GM10248 (cell line): ENCODE measurements around the gene THUMPD1.
"Not testable (repeated sequence)": the region's sequence is repeated elsewhere in the genome, so short reads cannot be mapped to it uniquely, and the experiment has no call there.

ENCODE experiments used
- CTCF ChIA-PET: fragments of 300-600 bp; sonication (Branson Sonifier 250); formaldehyde crosslinking; extraction: SDS; loops from one replicate; lab custom pipeline; 2021; ENCODE audit warnings: antibody characterized with exemption; lab: Yijun Ruan, JAX
- POLR2A ChIA-PET: fragments of 350-650 bp; sonication (Branson Sonifier 250); formaldehyde crosslinking; extraction: SDS; loops from one replicate; lab custom pipeline; 2020; ENCODE audit warnings: antibody characterized with exemption; lab: Yijun Ruan, JAX
- DNase-seq: peaks from one replicate; pipeline ENCODE4 v3.0.0; 2012; ENCODE audit errors: extremely low spot score
- TF ChIP-seq, protein P1 (sequence below): IDR thresholded peaks from 2 replicates; pipeline ENCODE4 v1.5.1; 2012; ENCODE audit warnings: mild to moderate bottlenecking, low read depth; ENCODE audit errors: extremely low read depth, missing control alignments, control extremely low read depth

THUMPD1 gene

GRCh38 chr16:20773679-20774078, 32.1 kb upstream of the THUMPD1 start:
- CTCF ChIA-PET: interaction anchor here (1.3 to 6.7 kb wide), 4 partner anchors 8 to 311 kb away, joined by 3 to 53 read pairs (median 4); no protein-coding TSS in a partner anchor
- POLR2A ChIA-PET: no interaction called here
- no peak for DNase-seq
- TF ChIP-seq, protein P1, sequence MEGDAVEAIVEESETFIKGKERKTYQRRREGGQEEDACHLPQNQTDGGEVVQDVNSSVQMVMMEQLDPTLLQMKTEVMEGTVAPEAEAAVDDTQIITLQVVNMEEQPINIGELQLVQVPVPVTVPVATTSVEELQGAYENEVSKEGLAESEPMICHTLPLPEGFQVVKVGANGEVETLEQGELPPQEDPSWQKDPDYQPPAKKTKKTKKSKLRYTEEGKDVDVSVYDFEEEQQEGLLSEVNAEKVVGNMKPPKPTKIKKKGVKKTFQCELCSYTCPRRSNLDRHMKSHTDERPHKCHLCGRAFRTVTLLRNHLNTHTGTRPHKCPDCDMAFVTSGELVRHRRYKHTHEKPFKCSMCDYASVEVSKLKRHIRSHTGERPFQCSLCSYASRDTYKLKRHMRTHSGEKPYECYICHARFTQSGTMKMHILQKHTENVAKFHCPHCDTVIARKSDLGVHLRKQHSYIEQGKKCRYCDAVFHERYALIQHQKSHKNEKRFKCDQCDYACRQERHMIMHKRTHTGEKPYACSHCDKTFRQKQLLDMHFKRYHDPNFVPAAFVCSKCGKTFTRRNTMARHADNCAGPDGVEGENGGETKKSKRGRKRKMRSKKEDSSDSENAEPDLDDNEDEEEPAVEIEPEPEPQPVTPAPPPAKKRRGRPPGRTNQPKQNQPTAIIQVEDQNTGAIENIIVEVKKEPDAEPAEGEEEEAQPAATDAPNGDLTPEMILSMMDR: no peak

DNA sequence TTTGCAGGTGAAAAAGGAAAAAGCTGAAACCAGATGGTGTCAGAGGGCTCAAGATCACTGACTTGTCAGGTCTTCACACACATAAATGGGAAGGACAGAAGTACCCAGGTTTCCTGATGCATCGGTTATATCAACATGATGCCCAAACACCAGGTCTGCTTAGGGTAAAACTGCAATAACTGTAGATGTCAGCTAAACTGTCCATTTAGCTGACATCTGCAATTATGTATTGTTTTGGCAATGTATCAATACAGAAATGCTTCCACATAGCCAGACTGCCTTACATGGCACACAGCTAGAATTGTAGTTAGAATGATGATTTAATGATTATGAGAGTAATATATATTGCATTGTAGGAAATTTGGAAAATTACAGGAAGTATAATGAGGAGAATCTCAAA, 27.2 kb upstream of the THUMPD1 start:
- ChIA-PET POLR2A (no interaction called here), CTCF (no interaction called here)
- TF ChIP-seq, protein P1: no peak
- DNase-seq: no peak

- POLR2A ChIA-PET: no interaction called here
- CTCF ChIA-PET: no interaction called here
- TF ChIP-seq, protein P1: no peak
- DNase-seq: no peak
These were observed 26.5 kb upstream of the THUMPD1 start for GRCh38 chr16:20768121-20768520.

DNA sequence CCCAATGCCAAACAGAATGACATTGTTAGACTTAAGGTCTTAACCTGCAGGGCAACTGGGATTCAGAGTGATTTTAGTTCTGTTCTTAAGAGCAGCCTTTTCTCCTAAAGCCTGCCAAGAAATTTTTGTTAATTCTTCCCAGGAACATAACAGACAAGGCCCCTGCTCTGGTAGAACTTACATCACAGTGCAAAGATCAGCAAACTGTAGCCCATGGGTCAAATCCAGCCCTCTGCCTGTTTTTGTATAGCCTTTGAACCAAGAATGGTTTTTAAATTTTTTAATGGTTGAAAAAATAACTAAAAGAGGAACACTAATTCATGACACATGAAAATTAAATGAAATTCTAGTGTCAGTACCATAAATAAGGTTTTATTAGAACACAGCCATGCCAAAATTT, 26.0 kb upstream of the THUMPD1 start:
- CTCF ChIA-PET: no interaction called here
- no peak for DNase-seq
- POLR2A ChIA-PET: no interaction called here
- TF ChIP-seq, protein P1: no peak

- DNase-seq: no peak
- TF ChIP-seq, protein P1: no peak
- ChIA-PET POLR2A (no interaction called here), CTCF (interaction anchor here (3.7 kb wide), 1 partner anchor 9 kb away, joined by 14 read pairs; no protein-coding TSS in a partner anchor)
These were observed 24.7 kb upstream of the THUMPD1 start for GRCh38 chr16:20766294-20766693.

DNA sequence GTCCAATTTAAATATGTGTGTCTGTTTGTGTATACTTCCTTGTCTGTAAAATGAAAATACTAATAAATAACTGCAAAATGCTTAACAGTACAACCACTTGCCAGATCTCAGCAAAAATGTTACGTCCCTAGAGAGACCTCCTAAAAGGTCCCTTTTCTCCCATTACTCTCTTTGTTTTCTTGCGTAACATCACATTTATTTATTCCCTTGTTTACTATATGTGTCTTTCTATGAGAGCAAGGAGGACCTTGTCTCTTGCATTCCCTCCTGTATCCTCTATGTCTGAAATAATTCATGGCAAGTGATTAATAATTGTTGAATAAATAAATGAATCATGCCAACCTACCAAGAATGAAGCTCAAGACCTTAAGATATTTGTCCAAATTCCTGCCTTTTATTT, 24.1 kb upstream of the THUMPD1 start:
- no peak for DNase-seq
- TF ChIP-seq, protein P1: no peak
- ChIA-PET CTCF (interaction anchor here (0.9 to 3.7 kb wide), 3 partner anchors 7 to 26 kb away, joined by 3 to 14 read pairs (median 3); no protein-coding TSS in a partner anchor), POLR2A (no interaction called here)

DNA sequence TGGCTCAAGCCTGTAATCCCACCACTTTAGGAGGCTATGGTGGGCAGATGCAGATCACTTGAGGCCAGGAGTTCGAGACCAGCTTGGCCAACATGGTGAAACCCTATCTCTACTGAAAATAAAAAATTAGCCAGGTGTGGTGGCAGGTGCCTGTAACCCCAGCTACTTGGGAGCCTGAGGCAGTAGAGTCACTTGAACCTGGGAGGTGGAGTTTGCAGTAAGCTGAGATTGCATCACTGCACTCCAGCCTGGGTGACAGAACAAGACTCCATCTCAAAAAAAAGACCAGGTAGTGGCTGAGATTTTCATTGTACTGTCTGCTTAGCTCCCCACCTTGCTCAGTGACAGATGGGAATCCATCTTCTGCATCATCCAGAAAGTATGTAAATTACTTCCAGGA, 22.8 kb upstream of the THUMPD1 start:
- POLR2A ChIA-PET, DNase-seq: not testable (repeated sequence)
- CTCF ChIA-PET: interaction anchor here (0.9 to 3.7 kb wide), 3 partner anchors 10 to 24 kb away, joined by 3 to 14 read pairs (median 3); no protein-coding TSS in a partner anchor
